Ascending aorta (tissue), 2 donors: ENCODE data around the gene KNDC1. TPM values are rescaled to one million over a fixed set of nuclear protein-coding genes. Genes with fewer than 3 reads are reported as not detected.
"Not testable (repeated sequence)": the region's sequence is repeated elsewhere in the genome, so short reads cannot be mapped to it uniquely, and the experiment has no call there.

Experiments used
- DNase-seq, 2 donors: peaks; one replicate each; pipeline ENCODE4 v3.0.0-alpha.2; 2019; ENCODE audit warnings: low spot score in 2 of 2
- H3K27ac ChIP-seq, 2 donors: fragments of 200-600 bp; sonication (generic); one replicate each; pipeline ENCODE4 v1.5.1; 2016 to 2017; ENCODE audit warnings: mild to moderate bottlenecking in 1 of 2
- H3K27me3 ChIP-seq: fragments of 200-600 bp; sonication (generic); one replicate; pipeline ENCODE4 v1.5.1; 2017
- H3K36me3 ChIP-seq, 2 donors: fragments of 200-600 bp; sonication (generic); one replicate each; pipeline ENCODE4 v1.5.1; 2016
- H3K4me1 ChIP-seq, 2 donors: fragments of 200-600 bp; sonication (generic); one replicate each; pipeline ENCODE4 v1.5.1; 2016 to 2017; ENCODE audit warnings: mild to moderate bottlenecking in 1 of 2
- H3K4me3 ChIP-seq, 2 donors: fragments of 200-600 bp; sonication (generic); one replicate each; pipeline ENCODE4 v1.5.1; 2016 to 2017; ENCODE audit warnings: mild to moderate bottlenecking in 1 of 2
- H3K9me3 ChIP-seq, 2 donors: fragments of 200-600 bp; sonication (generic); one replicate each; pipeline ENCODE4 v1.5.1; 2016
- CTCF ChIP-seq, 3 experiments: fragments of 200-600 bp in 2 of 3; fragments of 450-650 bp in 1 of 3; sonication (generic) in 2 of 3; IDR thresholded peaks; one replicate each; pipeline ENCODE4 v1.5.1; 2016 to 2019; ENCODE audit warnings: antibody characterized with exemption in 3 of 3, mild to moderate bottlenecking in 1 of 3, moderate library complexity in 1 of 3
- intact Hi-C: fragments of 100-400 bp; cut with DNase I; formaldehyde crosslinking; loops from one replicate; pipeline ENCODE4 v1.15.1; 2023
- total RNA-seq: library from RNA; depleted of rRNA; stranded (reverse); fragments of >200 nt; gene quantifications from one replicate; pipeline ENCODE4 v1.1.0, GENCODE V29; 2016

The KNDC1 gene
- total RNA-seq: 0.21 TPM

- H3K27ac ChIP-seq: no peak within 1 kb of the TSS
- H3K4me3 ChIP-seq: peak within 1 kb of the TSS; percentile 52 to 71
- no peaks in the 10 kb centered on the region for H3K9me3 ChIP-seq
- H3K27me3 ChIP-seq: no peaks in the 10 kb centered on the region
- no peak for TF ChIP-seq CTCF (IDR thresholded peaks at IDR 0.05)
- DNase-seq: no peak
- H3K4me1 ChIP-seq: peaks cover 2 to 4% of the 10 kb centered on the region in 2 donors
- intact Hi-C loops: no loop called here
- no peaks in the 10 kb centered on the region for H3K36me3 ChIP-seq
These were observed at the start of gene KNDC1 for GRCh38 chr10:133159950-133160825. KNDC1 (plus strand) TSS chr10:133160219; CDS start chr10:133160468, 249 bp downstream.

DNA sequence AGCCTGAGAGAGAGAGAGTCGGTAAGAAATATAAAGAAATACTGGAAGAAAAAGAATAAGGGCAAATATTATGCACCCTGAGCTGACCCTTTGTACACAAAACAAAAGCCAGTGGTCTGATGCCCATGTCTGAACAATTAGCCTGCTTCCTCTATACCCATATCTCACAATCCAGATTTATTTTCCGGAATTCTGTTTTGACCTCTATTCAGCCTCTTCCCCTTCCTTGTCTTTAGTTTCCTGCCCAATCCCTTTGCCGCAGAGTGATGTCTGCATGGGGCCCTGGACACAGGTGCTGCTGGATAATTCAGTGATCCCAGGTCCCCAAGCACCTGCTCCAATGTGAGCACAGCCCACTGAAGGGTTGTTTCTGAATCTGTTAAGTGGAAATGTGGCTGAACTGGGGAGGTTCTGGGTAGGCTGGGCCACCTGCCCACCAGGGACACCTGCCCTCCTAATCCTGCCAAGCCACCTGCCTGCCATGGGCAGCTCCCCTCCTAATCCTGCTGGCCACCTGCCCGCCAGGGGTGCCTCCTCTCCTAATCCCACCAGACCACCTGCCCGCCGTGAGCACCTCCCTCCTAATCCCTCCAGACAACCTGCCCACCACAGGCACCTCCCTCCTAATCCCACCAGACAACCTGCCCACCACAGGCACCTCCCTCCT is 49.3 kb upstream of the KNDC1 start:
- no peak overlapping the region for H3K4me3 ChIP-seq
- TF ChIP-seq CTCF (IDR thresholded peaks at IDR 0.05): no peak
- H3K27ac ChIP-seq: no peak overlapping the region
- H3K9me3 ChIP-seq: peaks cover 14 to 16% of the 10 kb centered on the region in 2 donors
- H3K27me3 ChIP-seq: no peaks in the 10 kb centered on the region
- no peak for DNase-seq
- H3K36me3 ChIP-seq: no peaks in the 10 kb centered on the region
- no peaks in the 10 kb centered on the region for H3K4me1 ChIP-seq
- intact Hi-C loops: no loop called here

DNA sequence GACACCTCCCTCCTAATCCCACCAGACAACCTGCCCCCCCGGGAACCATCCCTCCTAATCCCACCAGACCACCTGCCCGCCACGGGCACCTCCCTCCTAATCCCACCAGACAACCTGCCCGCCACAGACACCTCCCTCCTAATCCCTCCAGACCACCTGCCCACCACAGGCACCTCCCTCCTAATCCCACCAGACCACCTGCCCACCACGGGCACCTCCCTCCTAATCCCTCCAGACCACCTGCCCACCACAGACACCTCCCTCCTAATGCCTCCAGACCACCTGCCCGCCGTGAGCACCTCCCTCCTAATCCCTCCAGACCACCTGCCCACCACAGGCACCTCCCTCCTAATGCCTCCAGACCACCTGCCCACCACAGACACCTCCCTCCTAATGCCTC is 48.4 kb upstream of the KNDC1 start:
- intact Hi-C loops, H3K27me3 ChIP-seq, H3K36me3 ChIP-seq, DNase-seq, H3K4me1 ChIP-seq, H3K27ac ChIP-seq, H3K4me3 ChIP-seq: not testable (repeated sequence)
- peaks cover 14 to 15% of the 10 kb centered on the region in 2 donors for H3K9me3 ChIP-seq

DNA sequence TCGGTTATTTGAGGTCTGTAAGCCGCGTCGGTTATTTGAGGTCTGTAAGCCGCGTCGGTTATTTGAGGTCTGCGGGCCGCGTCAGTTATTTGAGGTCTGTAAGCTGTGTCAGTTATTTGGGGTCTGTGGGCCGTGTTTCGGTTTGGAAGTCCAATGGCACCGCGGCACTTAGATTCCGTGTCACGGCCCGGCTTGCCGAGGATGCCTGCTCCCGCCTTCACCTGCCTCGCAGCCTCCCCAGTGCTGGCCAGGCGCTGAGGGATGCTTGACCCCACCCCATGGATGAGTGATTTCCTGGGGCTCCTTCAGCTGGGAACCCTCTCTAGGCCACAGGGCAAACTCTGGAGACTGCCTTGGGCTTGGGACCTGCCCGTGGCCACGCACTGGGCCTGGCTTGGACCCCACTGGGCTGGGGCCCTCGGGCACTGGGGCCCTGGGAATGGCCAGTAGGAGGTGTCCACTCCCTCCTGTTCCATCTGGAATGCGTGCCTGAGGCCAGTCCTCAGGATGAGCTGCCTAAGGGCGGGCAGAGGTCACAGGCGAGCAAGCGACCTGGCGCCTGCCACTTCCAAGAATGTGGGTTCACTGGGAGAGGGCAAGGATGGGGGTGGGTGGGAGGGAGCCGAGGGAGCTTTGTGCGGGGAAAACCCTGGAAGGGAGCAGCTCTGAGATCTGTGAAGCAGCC is 46.7 kb upstream of the KNDC1 start:
- Histone ChIP-seq H3K27me3 (no peaks in the 10 kb centered on the region), H3K9me3 (peaks cover 0 to 3% of the 10 kb centered on the region in 2 donors), H3K36me3 (no peaks in the 10 kb centered on the region), H3K4me1 (no peaks in the 10 kb centered on the region), H3K27ac (no peak overlapping the region), H3K4me3 (no peak overlapping the region)
- intact Hi-C loops: no loop called here
- no peak for DNase-seq
- TF ChIP-seq CTCF (IDR thresholded peaks at IDR 0.05): no peak

GRCh38 chr10:133113847-133114246 is 46.2 kb upstream of the KNDC1 start:
- intact Hi-C loops: no loop called here
- no peaks in the 10 kb centered on the region for H3K9me3 ChIP-seq
- no peaks in the 10 kb centered on the region for H3K36me3 ChIP-seq
- no peaks in the 10 kb centered on the region for H3K4me1 ChIP-seq
- no peak for DNase-seq
- no peak overlapping the region for H3K4me3 ChIP-seq
- no peak for TF ChIP-seq CTCF (IDR thresholded peaks at IDR 0.05)
- no peak overlapping the region for H3K27ac ChIP-seq
- no peaks in the 10 kb centered on the region for H3K27me3 ChIP-seq

GRCh38 chr10:133114251-133114650 is 45.8 kb upstream of the KNDC1 start:
- no peak for DNase-seq
- no peak for TF ChIP-seq CTCF (IDR thresholded peaks at IDR 0.05)
- no peaks in the 10 kb centered on the region for H3K36me3 ChIP-seq

More at GRCh38 chr10:133114251-133114650, 45.8 kb upstream of the KNDC1 start:
- H3K4me3 ChIP-seq: no peak overlapping the region
- H3K27ac ChIP-seq: no peak overlapping the region
- no peaks in the 10 kb centered on the region for H3K4me1 ChIP-seq
- H3K27me3 ChIP-seq: no peaks in the 10 kb centered on the region
- intact Hi-C loops: no loop called here
- no peaks in the 10 kb centered on the region for H3K9me3 ChIP-seq
